Endometrial microvascular endothelial cells (primary cell): ENCODE data around the gene P4HB. TPM values are rescaled to one million over a fixed set of nuclear protein-coding genes. Genes with fewer than 3 reads are reported as not detected.
"Not testable (repeated sequence)": the region's sequence is repeated elsewhere in the genome, so short reads cannot be mapped to it uniquely, and the experiment has no call there.

Source experiments
- in situ Hi-C: cut with HindIII; loops from 2 replicates; pipeline ENCODE4 v1.10.0; 2017; ENCODE audit warnings: low sequenced_read_pairs, low pct_unique_long_range_greater_than_20kb; ENCODE audit errors: inconsistent ontology term
- total RNA-seq: library from RNA; depleted of rRNA; stranded (reverse); fragments of >200 nt; gene quantifications from one replicate; pipeline ENCODE4 v1.2.3, GENCODE V29; 2015; ENCODE audit errors: inconsistent ontology term

Gene P4HB
- total RNA-seq, 1 donor from 2014 or later: 1,412 TPM

DNA sequence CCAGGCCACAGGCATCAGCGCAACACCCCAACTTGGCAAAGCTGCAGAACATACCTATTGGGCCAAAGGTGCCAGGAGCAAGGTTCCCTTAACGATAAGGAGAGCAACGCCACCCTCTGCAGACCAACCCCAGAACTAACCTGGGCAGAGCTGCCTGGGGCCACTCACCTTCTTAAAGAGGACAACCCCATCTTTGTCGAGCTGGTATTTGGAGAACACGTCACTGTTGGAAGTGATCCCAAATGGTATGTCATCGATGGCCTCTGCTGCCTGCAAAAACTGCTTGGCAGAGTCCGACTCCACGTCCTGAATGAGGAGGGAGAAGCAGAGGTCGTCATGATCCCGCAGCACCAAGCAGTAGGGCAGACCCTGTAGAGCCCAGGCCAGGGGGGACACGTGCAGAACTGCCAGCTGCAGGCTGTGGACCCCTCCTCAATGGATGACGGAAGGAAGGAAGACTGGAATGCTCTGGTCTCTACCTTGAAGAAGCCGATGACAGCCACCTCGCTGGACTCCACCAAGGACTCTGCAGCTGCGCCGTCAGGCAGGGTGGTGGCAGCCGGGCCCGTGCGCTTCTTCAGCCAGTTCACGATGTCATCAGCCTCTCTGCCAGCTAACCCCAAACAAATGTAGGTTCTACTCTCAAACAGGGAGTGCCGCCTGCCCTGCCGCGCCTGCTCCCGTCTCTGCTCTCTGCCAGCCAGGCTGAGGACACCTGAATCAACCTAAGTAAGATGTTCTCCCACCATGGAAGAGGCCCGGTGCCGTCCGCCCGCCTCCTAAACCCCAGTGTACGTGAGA is 5.2 kb downstream of the P4HB start:
- in situ Hi-C loops: no loop called here

DNA sequence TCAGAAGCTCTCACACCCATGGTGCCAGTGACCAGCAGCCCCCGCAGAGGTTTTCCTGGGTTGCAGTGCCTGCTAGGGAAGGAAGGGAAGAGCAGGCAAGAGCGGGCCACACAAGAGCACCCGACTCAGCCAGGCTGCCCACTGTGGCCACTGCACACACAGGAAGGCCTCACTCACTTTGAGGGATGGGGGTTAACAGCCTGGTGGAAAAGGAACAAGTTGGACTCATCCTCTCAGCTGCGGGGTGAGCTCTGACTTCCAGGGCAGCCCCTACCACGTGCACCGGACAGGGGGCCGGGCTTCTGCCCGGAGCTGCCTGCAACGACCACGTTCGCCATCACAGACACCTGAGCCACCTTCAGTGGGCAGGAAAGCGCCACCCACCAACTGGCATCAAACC is 8.1 kb downstream of the P4HB start:
- in situ Hi-C loops: no loop called here

- in situ Hi-C loops: no loop called here
Observed at GRCh38 chr17:81851423-81851822, 8.9 kb downstream of the P4HB start.

GRCh38 chr17:81849457-81849856 is 10.9 kb downstream of the P4HB start:
- in situ Hi-C loops: no loop called here

- in situ Hi-C loops: no loop called here
Observed at GRCh38 chr17:81846743-81847689, 13.3 kb downstream of the P4HB start.

DNA sequence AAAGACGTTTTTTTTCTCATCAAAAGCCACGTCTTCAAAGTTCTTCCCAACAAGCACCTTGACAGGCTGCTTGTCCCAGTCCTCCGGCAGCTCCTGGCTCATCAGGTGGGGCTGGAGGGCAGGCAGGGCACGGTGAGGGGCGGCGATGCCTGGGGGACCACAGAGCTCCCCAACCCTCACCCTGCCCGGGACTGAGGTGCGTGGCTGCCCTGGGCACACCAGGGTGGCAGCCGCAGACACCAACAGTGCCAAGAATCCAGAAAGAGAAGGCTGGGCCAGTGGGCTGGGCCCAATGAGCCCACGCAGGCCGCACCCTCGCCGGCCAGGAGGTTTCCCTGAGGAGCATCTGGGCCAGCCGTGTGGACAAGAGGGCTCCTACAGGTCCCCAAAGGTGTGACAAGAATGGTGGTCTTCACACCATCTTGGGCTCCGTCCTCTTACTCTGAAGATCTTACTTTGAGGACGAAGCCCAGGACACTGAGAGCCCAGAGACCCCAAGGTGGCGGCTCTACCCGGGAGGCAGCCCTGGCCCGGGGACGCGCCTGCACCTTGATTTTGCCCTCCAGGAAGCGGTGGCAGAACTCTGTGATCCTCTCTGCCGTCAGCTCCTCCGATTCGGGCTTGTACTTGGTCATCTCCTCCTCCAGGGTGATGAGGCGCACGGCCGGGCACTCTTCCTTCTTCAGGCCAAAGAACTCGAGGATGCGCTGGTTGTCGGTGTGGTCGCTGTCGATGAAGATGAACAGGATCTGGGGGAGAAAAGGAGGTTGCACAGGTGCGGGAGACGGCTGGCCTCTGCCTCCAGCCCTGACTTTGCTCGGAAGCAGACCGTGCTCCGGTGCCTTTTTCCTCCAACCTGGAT is 14.2 kb downstream of the P4HB start:
- in situ Hi-C loops: no loop called here

- in situ Hi-C loops: no loop called here
Observed at GRCh38 chr17:81845361-81845760, 15.0 kb downstream of the P4HB start.

GRCh38 chr17:81844887-81845286 is 15.4 kb downstream of the P4HB start:
- in situ Hi-C loops: no loop called here

DNA sequence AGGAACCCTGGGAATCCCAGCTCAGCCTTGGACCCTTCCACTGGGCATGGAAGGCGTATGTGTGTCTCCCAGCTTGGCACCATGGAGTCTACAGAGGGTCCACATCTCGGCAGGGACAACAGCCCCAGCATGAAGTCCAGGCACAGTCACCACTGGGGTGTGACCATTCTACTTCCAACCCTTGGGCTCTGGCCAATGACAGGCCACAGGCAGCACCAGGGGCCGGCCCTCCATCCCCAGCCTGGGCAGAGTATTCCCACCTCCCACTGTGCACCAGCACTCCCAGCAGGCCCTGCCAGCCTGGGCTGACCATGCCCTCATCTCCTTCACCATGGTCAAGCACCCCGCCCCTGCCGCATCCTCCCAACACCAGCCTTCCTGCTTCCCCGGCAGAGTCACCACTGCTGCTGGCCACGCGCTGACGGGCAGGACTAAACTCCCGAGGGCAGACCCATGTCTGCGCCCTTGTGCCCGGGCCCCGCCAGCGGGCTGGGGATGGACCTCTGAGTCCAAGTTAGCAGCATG is 15.9 kb downstream of the P4HB start:
- in situ Hi-C loops: no loop called here

GRCh38 chr17:81843713-81844326 is 16.5 kb downstream of the P4HB start:
- in situ Hi-C loops: no loop called here

GRCh38 chr17:81842725-81843504 is 17.4 kb downstream of the P4HB start:
- in situ Hi-C loops: no loop called here

- in situ Hi-C loops: no loop called here
Observed at GRCh38 chr17:81842378-81842724, 18.0 kb downstream of the P4HB start.

GRCh38 chr17:81841866-81842265 is 18.5 kb downstream of the P4HB start:
- in situ Hi-C loops: no loop called here

DNA sequence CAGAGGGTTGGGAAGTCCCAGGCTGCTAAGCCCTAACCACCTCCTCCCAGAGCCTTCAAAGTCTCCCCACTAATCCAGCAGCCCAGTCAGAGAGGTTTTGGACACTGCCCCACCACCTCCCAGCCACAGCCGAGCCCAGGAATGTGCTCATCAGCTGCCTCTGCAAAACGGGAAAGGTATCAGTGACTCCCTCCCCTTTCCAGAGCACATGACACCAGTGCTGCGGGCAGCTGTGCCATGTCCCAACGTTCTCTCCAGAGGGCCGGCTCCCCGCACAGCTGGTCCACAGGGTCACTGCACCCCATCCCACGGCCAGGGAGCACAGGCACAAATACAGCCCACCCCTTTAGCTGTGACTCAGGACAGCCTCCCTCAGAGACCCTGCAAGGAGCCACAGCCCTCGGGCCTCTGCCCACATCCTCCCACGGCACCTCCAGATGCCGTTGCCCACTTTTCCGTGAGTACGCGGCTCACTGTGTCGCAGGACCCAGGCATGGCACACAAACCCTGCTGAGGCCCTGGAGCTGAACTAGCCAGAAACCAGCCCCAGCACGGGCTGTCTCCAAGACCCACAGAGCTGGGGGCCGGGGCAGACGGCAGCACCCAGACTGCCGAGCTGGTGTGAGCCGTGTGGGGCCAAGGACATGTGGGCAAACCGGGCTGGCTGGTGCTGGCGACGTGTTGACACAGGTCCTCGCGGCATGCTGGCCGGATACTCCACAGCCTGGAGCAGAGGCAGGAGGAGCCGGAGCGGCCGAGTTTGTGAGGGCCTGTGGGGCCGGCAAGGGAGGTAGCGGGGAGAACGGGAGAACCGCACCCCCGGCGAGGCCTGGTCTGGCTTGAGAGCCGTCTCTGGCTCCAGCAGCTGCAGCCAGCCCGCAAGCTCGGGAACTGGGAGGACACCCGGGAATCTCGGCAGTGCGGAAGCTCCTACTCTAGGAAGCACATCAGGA is 19.2 kb downstream of the P4HB start:
- in situ Hi-C loops: no loop called here

GRCh38 chr17:81840059-81840458 is 20.3 kb downstream of the P4HB start:
- in situ Hi-C loops: not testable (repeated sequence)

- in situ Hi-C loops: no loop called here
Observed at GRCh38 chr17:81839301-81839700, 21.0 kb downstream of the P4HB start.

DNA sequence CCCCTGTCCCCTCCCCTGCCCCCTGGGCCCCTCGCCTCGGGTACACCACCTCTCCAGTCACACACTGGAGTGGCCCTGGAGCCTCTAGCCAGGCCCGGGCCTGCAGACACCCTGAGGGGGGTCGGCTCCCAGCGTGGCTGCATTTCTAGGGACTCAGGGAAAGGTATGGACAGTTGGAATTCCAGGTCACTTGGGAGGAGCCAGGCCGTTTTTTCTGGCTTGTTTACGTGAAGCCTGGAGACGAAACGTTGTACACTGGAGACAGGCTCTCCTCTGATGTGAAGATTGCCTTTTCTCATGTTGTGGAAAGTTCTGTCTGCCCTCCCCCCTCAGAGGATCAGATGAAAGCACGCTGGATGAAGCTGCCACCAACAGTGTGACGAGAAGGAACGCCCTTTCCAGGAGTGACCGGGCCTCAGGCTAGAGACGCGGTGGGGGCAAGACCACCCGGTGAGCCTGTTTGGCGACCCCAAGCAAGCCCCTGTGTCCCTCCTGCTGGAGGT is 21.5 kb downstream of the P4HB start:
- in situ Hi-C loops: no loop called here
